DND-41 (cell line): ENCODE results near the gene CHRNA9.

ENCODE experiments used
- ATAC-seq: fragments of 200-7000 bp; cut with Tn5 transposase; 3 replicates; pipeline ENCODE4 v1.9.1; 2021; ENCODE audit warnings: low read depth; ENCODE audit not compliant: insufficient read depth
- DNase-seq: peaks from one replicate; pipeline ENCODE4 v3.0.0-alpha.2; 2020
- H2AFZ ChIP-seq: 2 replicates; pipeline ENCODE4 v1.6.0; 2012; ENCODE audit warnings: low read depth, low read length
- H3K27ac ChIP-seq: 2 replicates; pipeline ENCODE4 v1.5.1; 2012; ENCODE audit warnings: low read length, inconsistent platforms
- H3K27me3 ChIP-seq: fragments of 200-600 bp; sonication (generic); 2 replicates; pipeline ENCODE4 v1.6.0; 2012; ENCODE audit warnings: low read length, mild to moderate bottlenecking, inconsistent platforms; ENCODE audit not compliant: insufficient read depth, poor library complexity
- H3K36me3 ChIP-seq: 2 replicates; pipeline ENCODE4 v1.5.1; 2012; ENCODE audit warnings: low read length, inconsistent platforms; ENCODE audit not compliant: insufficient read depth
- H3K4me1 ChIP-seq: 2 replicates; pipeline ENCODE4 v1.5.1; 2012; ENCODE audit warnings: mild to moderate bottlenecking, low read length; ENCODE audit not compliant: insufficient read depth
- H3K4me2 ChIP-seq: 2 replicates; pipeline ENCODE4 v1.6.0; 2012; ENCODE audit warnings: mild to moderate bottlenecking, moderate library complexity, low read length, inconsistent platforms; ENCODE audit not compliant: insufficient read depth
- H3K4me3 ChIP-seq, 2 experiments: fragments of 200-600 bp in 1 of 2; shearing (Covaris generic) in 1 of 2; 2 replicates each; pipeline ENCODE4 v1.5.1; 2012 to 2016; ENCODE audit warnings: inconsistent platforms in 2 of 2, low read length in 2 of 2, mild to moderate bottlenecking in 2 of 2, low read depth in 1 of 2, moderate library complexity in 1 of 2
- H3K79me2 ChIP-seq: 2 replicates; pipeline ENCODE4 v1.6.0; 2012; ENCODE audit warnings: low read length, inconsistent platforms; ENCODE audit not compliant: insufficient read depth
- H3K9ac ChIP-seq: 2 replicates; pipeline ENCODE4 v1.6.0; 2012; ENCODE audit warnings: low read depth, mild to moderate bottlenecking, inconsistent platforms, low read length, moderate library complexity
- H3K9me3 ChIP-seq: 2 replicates; pipeline ENCODE4 v1.5.1; 2012; ENCODE audit warnings: low read length, moderate library complexity, mild to moderate bottlenecking, inconsistent platforms; ENCODE audit not compliant: insufficient read depth, severe bottlenecking
- H4K20me1 ChIP-seq: 2 replicates; pipeline ENCODE4 v1.6.0; 2012; ENCODE audit warnings: low read length; ENCODE audit not compliant: insufficient read depth
- CTCF ChIP-seq: IDR thresholded peaks from 2 replicates; pipeline ENCODE4 v1.5.1; 2012; ENCODE audit warnings: borderline replicate concordance, low read length, moderate library complexity, mild to moderate bottlenecking; ENCODE audit not compliant: poor library complexity, severe bottlenecking; ENCODE audit errors: extremely low read depth
- EZH2 ChIP-seq: IDR thresholded peaks from 3 replicates; pipeline ENCODE4 v1.6.1; 2012; ENCODE audit warnings: borderline replicate concordance, low read depth, mild to moderate bottlenecking, moderate library complexity, low read length, inconsistent platforms; ENCODE audit not compliant: severe bottlenecking

The CHRNA9 gene

GRCh38 chr4:40295572-40295971 is 39.6 kb upstream of the CHRNA9 start:
- ATAC-seq, result no peak
- H4K20me1 ChIP-seq, result no peaks in the 10 kb centered on the region
- H3K4me2 ChIP-seq, result no peak overlapping the region
- no peaks in the 10 kb centered on the region for H3K27me3 ChIP-seq
- no peak overlapping the region for H3K9ac ChIP-seq
- peaks cover 9% of the 10 kb centered on the region for H3K79me2 ChIP-seq
- no peak overlapping the region for H3K27ac ChIP-seq
- no peaks in the 10 kb centered on the region for H3K36me3 ChIP-seq
- no peak for DNase-seq
- no peak overlapping the region for H2AFZ ChIP-seq
- peaks cover 52% of the 10 kb centered on the region for H3K4me1 ChIP-seq
- no peak overlapping the region for H3K4me3 ChIP-seq
- H3K9me3 ChIP-seq, result peaks cover 7% of the 10 kb centered on the region
- no peak for TF ChIP-seq EZH2

GRCh38 chr4:40299126-40299525 is 36.0 kb upstream of the CHRNA9 start:
- TF ChIP-seq CTCF (no peak), EZH2 (no peak)
- Histone ChIP-seq H3K9me3 (peaks cover 7% of the 10 kb centered on the region), H3K4me1 (peaks cover 68% of the 10 kb centered on the region), H3K9ac (no peak overlapping the region), H3K36me3 (no peaks in the 10 kb centered on the region), H3K4me3 (no peak overlapping the region), H2AFZ (no peak overlapping the region), H4K20me1 (no peaks in the 10 kb centered on the region), H3K79me2 (peaks cover 15% of the 10 kb centered on the region), H3K4me2 (no peak overlapping the region), H3K27ac (peak overlapping the region; percentile 41), H3K27me3 (no peaks in the 10 kb centered on the region)
- DNase-seq (no peak), ATAC-seq (no peak)

GRCh38 chr4:40299811-40300292 is 35.3 kb upstream of the CHRNA9 start:
- Histone ChIP-seq H3K27ac (peak overlapping the region; percentile 98), H3K79me2 (peaks cover 21% of the 10 kb centered on the region), H2AFZ (no peak overlapping the region), H3K36me3 (no peaks in the 10 kb centered on the region), H3K9ac (no peak overlapping the region), H3K4me1 (peaks cover 76% of the 10 kb centered on the region), H3K4me2 (no peak overlapping the region), H3K27me3 (no peaks in the 10 kb centered on the region), H4K20me1 (no peaks in the 10 kb centered on the region), H3K4me3 (no peak overlapping the region), H3K9me3 (peaks cover 5% of the 10 kb centered on the region)
- TF ChIP-seq EZH2 (no peak), CTCF (peak; percentile 53)
- no peak for DNase-seq
- no peak for ATAC-seq

- H4K20me1 ChIP-seq, result no peaks in the 10 kb centered on the region
- no peaks in the 10 kb centered on the region for H3K36me3 ChIP-seq
- peaks cover 28% of the 10 kb centered on the region for H3K79me2 ChIP-seq
- no peaks in the 10 kb centered on the region for H3K9me3 ChIP-seq
- H3K4me1 ChIP-seq, result peaks cover 83% of the 10 kb centered on the region
- H3K27ac ChIP-seq, result peak overlapping the region; percentile 98
- peak overlapping the region; percentile 51 for H3K4me2 ChIP-seq
- H3K4me3 ChIP-seq, result 0 out of 4 replicates have a peak overlapping the region, but pooled peaks of 1 of the 2 experiments have one; percentile 28
- TF ChIP-seq CTCF (no peak), EZH2 (no peak)
- DNase-seq (no peak), ATAC-seq (no peak)
- peak overlapping the region; percentile 58 for H3K9ac ChIP-seq
- H3K27me3 ChIP-seq, result no peaks in the 10 kb centered on the region
- no peak overlapping the region; the same call in 1 of the 2 replicates for H2AFZ ChIP-seq
Measured at GRCh38 chr4:40300371-40301162, 34.6 kb upstream of the CHRNA9 start.
